Fibroblast of the aortic adventitia (primary cell): Measurements from ENCODE around the gene SKIC8. TPM values are rescaled to one million over a fixed set of nuclear protein-coding genes. Genes with fewer than 3 reads are reported as not detected.
A peak's percentile ranks its signal among the peaks of the same experiment; 100 is the strongest.
"Not testable (repeated sequence)": the region's sequence is repeated elsewhere in the genome, so short reads cannot be mapped to it uniquely, and the experiment has no call there.

Experiments
- DNase-seq: peaks from one replicate; pipeline ENCODE4 v3.0.0-alpha.2; 2010; ENCODE audit warnings: low read depth
- H3K4me3 ChIP-seq: 2 replicates; pipeline ENCODE4 v1.5.1; 2011; ENCODE audit warnings: low read depth, mild to moderate bottlenecking, control low read depth, low read length, moderate library complexity
- CTCF ChIP-seq: IDR thresholded peaks from 2 replicates; pipeline ENCODE4 v1.5.1; 2011; ENCODE audit warnings: mild to moderate bottlenecking, low read length, control low read depth, inconsistent platforms; ENCODE audit not compliant: insufficient read depth
- total RNA-seq: library from RNA; depleted of rRNA; stranded (reverse); fragments of >200 nt; gene quantifications from 2 replicates; pipeline ENCODE4 v1.2.3, GENCODE V29; 2012; ENCODE audit warnings: low replicate concordance

Gene SKIC8
- total RNA-seq, 1 donor, result 62.1 TPM

GRCh38 chr15:78249131-78249530 lies 50.3 kb downstream of the SKIC8 start:
- no peak overlapping the region for H3K4me3 ChIP-seq
- TF ChIP-seq CTCF, result no peak
- DNase-seq, result no peak

GRCh38 chr15:78247911-78248310 lies 51.5 kb downstream of the SKIC8 start:
- no peak for DNase-seq
- H3K4me3 ChIP-seq, result no peak overlapping the region
- no peak for TF ChIP-seq CTCF

- DNase-seq, H3K4me3 ChIP-seq: not testable (repeated sequence)
These were observed 53.3 kb downstream of the SKIC8 start for GRCh38 chr15:78245976-78246620.

DNA sequence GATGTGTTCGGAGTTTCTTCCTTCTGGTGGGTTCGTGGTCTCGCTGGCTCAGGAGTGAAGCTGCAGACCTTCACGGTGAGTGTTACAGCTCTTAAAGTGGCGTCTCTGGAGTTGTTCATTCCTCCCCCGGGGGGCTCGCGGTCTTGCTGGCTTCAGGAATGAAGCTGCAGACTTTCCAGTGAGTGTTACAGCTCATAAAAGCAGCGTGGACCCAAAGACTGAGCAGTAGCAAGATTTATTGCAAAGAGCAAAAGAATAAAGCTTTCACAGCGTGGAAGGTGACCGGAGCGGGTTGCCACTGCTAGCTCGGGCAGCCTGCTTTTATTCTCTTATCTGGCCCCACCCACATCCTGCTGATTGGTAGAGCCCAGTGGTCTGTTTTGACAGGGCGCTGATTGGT lies 54.0 kb downstream of the SKIC8 start:
- DNase-seq, H3K4me3 ChIP-seq: not testable (repeated sequence)

- DNase-seq, result no peak
- no peak for TF ChIP-seq CTCF
- no peak overlapping the region for H3K4me3 ChIP-seq
These were observed 54.5 kb downstream of the SKIC8 start for GRCh38 chr15:78244893-78245292.

DNA sequence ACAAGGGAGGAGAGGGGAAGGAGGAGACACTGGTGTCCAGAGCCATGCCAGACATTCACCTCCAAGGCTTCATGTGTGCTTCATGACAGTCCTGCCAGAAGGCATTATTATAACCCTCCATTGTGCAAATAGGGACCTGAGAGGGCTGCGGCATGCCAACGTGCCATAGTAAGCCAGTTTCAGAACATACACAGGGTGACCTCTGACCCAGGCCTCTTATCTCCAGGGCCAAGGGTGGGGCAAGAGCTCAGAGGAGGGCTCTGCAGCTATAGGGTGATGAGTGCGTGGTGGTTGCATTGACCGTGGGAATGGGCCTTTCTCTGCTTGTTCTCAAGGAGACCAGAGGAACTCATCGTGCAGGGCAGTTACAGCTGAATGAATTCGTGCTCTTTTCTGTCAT lies 55.3 kb downstream of the SKIC8 start:
- TF ChIP-seq CTCF, result no peak
- H3K4me3 ChIP-seq, result no peak overlapping the region
- no peak for DNase-seq

DNA sequence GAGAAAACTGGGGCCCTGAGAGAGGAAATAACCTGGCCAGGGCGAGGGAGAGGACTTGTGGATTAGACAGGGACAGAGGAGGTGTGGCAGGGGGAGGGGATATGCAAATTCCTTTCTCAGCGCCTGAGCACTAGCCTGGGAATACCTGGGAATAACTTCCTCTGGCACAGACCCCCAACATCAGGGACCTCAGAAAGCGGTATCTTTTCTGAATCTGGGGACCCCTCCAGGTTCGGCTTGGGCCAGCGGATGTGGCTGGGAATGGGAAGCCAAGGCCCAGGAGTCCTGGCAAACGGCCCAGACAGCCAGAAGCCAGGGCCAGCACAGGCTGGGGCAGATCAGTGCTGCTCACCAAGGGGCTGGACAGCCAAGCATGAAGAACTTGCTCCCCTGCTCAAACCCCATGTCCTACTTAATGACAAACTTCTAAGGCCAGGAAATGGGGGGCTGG lies 55.9 kb downstream of the SKIC8 start:
- TF ChIP-seq CTCF, result no peak
- DNase-seq, result peak; percentile 47
- no peak overlapping the region for H3K4me3 ChIP-seq

DNA sequence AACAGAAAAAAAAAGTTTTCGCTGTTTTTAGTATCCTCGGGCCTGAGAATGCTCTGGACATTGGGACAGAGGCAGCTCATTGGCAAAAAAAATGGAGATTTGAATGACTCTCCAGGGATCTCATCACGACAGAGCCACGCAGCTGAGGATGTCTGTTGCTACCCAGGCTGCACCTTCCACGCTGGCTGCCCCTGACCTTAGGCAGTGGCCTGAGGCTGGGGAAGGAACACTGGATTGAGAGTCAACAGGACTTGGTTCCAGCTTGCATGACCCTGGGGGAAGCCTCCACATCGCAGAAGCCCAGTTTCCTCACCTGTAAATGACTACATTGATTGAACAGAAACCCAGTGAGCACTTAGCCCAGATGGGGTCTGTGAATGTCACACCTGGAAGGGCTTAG lies 56.4 kb downstream of the SKIC8 start:
- H3K4me3 ChIP-seq, result no peak overlapping the region
- TF ChIP-seq CTCF, result no peak
- DNase-seq, result no peak
